GM21528 (cell line): ENCODE data around the gene DYNLT5.
"Not testable (repeated sequence)": the region's sequence is repeated elsewhere in the genome, so short reads cannot be mapped to it uniquely, and the experiment has no call there.

Source experiments
- ATAC-seq: cut with Tn5 transposase; IDR thresholded peaks from one replicate; pipeline ENCODE4 v1.9.1; 2021; ENCODE audit warnings: mild to moderate bottlenecking, moderate library complexity; ENCODE audit not compliant: unreplicated experiment, low FRiP score

The DYNLT5 gene, protein sequence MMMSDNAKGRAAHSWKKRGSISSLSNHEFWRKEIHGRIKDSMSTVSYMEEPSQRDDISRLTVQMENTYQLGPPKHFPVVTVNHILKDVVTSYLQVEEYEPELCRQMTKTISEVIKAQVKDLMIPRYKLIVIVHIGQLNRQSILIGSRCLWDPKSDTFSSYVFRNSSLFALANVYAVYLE

DNA sequence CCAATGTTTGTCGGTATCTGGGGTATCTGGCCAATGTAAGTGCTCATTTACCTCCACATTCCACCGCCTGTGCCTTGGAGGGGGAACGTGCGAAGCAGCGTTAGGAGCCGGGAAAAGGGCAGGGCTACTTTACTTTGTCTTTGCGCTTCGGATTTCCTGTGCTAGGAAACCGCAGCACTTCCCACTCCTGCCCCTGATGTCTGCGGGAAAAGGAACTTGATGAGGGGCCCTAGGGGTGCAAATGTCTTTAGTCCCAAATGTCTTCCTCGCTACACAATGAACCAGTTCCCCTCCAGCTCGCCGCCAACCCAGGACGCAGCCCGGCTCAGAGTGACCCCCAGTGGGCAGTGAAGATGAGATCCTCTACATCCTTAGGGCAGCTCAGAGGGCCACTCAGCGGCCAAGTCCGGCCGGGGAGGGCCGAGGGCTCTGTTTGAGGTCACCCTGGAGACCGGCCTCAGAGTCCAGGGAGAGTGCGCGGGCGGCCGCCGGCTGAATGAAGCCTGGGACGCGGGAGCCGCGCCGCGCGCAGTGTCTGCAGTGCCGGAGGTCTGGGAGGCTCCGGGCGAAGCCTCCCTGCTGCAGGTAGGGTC, at the start of gene DYNLT5:
Gene DYNLT5 (plus strand): TSS at position 460 of the 593 bp plus-strand sequence. CDS start 2,200 bp downstream, outside the sequence.
- no peak for ATAC-seq

DNA sequence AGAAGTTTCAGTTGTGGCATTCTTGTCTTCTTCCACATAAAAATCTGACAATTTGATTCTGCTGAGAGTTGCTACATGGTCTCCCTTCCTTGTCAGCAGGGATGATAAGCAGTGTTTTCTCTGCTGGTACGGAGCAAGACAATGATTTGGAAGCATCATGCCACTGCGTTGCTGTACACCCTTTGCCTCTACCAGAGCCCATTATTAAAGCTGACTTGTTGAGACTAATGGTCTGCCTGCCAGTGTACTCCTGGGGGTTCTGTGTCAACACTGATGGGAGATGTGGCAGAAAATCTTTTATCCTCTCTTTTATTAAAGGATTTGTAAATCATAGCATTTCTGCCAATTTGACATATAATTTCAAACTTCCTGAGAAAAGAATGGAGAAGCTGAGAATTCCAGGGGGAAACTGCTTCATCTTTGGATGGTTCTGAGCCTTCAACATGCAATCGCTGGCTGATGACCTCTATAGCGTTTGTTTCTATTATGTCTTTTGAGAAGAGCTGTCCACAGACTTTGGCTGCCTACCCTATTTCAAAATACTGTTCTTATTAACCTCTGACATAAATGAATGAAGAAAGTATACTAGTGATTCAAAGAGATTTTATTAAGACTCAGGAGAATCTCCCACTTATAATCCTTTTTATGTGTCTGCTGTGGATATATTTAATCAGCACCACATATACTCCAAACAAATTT, 47.9 kb upstream of the DYNLT5 start:
- ATAC-seq: no peak

DNA sequence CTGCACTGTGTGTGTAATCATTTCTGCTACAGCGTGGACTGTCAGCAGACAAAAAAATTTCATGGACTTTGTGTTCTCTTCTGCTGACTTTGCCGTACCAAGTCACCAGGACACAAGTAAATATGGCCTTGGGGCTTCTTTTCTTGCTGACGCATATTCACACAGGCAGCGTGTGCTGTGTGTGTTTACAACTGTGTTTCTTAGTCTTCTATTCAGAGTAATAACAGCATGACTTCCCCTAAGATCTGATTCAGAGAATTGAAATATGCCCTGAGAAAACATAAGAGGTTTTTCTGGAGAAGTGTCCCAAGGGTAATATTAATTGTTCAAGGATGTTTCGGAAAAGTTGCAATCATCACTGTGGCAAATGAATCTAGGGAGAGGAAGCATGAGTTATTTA, 47.1 kb upstream of the DYNLT5 start:
- no peak for ATAC-seq

DNA sequence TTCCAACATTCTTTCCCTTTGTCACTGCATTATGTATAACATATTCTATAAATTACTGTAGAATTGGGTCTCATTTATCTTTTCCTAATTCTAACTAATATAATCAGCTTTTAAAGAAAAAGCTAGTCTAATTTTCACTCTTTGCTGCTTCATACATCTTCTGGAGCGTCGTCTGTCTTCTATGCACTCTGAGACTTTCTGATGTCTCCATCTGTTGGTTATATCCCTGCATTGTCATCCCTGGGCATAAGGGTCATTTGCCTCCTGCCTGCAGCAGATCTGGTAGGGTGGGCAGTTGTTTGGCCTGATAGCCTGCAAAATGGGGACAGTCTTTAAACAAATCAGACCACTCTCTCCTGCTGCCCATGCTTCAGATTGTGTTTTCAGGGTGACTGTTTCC, 40.8 kb upstream of the DYNLT5 start:
- ATAC-seq: no peak

DNA sequence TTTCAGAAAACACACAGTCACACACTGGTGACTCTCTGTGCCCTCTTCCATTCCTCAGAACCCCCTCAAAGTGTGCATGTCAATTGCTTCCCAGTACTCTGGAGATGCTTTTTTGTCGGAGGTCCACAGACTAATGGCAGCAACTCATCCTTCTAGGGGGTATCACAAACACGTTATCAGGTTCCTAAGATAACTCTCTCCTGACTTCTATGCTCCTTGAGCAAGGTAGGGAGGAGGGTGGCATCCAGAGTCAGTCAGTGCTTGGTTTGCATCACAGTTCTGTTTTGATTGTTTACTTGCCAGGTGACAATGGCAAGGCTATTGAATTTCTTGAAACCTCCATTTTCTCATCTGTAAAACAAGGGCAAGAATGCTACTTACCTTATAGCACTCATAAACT, 39.4 kb upstream of the DYNLT5 start:
- ATAC-seq: no peak

DNA sequence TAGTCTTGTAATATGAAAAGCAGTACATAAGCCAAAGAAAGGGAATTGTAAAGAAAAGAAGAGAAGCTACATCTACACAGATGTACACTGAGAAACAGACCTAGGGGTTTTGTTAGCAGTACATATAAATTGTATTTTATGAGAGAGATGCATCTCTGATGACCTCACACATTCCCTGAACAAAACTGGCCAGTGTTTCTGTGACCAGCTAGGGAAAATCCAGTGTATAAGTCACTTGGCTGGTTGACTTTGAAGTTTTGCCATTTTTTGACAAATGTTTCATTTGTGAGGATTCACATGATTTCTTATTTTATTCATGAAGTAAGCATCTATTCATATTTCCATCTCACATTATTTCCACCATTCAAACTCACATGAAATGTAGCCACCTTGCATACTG, 28.3 kb upstream of the DYNLT5 start:
- ATAC-seq: no peak

DNA sequence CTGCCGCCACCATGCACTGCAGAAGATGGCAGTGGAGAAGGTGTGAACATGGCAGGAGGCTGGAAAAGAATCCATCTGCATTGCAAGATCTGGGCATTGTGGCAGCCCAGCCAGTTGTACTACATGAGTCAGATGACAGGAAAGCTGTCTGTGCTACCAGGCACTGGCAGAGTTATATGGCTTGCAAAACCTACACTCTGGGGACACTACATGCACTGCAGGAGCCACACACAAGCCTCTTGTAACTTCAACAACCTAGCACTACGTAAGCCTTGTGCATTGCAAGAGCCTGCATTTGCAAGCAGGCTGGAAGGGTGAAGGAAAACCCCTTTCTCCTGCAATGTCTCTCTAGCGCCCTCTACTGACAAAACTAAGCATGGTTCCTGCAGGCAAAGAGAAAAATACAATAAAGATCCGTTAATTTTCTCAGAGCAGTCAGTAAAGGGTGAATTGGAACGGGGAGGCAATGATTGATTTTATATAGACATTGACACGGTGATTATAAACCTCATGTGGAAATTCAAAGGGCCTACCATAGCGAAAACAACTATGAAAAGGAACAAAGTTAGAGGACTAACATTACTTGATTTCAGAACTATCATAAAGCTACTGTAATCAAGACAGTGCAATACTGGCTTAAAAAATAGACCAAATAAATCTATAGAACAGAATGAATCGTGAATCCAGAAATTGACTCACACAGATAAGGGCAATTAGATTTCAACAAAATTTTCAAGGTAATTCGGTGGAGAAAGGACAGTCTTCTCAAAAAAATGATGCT, 26.2 kb upstream of the DYNLT5 start:
- ATAC-seq: peak; percentile 89

DNA sequence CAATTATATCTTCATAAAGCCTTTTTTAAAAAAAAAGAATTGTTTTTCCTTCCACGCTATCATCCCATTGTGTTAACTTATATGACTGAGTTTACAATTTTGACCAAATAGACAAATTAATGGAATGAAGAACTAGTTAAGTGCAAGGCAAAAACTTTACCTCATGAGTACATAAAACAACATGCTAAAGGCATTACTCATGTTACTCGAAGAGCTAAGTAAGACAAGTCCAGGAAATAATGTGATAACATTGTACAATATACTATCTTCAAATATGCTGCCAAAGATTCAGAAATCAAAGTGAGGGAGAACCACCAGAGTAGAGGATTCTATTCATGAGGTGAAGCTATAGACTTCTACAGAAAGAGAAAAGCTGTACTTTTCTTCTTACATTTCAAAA, 24.2 kb upstream of the DYNLT5 start:
- no peak for ATAC-seq

DNA sequence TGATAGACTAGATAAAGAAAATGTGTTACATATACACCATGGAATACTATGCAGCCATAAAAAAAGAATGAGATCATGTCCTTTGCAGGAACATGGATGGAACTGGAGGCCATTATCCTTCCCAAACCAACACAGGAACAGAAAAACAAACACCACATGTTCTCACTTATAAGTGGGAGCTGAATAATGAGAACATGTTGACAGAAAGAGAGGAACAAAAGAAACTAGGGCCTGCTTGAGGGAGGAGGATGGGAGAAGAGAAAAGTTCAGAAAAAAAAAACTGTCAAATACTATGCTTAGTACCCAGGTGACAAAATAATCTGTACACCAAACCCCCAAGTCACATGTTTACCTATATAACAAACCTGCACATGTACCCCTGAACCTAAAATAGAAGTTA, 23.5 kb upstream of the DYNLT5 start:
- not testable (repeated sequence) for ATAC-seq

DNA sequence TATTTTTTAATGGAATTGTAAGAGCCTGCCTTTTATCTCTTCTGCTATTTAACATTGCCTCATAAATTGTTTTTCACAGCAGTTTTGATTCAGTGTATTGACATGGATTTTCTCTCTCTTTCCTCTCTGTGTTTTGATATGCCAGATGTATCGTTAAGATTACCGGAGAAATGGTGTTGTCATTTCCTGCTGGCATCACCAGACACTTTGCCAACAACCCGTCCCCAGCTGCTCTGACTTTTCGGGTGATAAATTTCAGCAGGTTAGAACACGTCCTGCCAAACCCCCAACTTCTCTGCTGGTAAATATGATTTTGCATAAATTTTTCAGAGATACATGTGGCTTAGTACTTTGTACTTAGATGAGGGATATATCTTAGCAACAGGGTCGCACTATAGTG, 23.1 kb upstream of the DYNLT5 start:
- no peak for ATAC-seq

DNA sequence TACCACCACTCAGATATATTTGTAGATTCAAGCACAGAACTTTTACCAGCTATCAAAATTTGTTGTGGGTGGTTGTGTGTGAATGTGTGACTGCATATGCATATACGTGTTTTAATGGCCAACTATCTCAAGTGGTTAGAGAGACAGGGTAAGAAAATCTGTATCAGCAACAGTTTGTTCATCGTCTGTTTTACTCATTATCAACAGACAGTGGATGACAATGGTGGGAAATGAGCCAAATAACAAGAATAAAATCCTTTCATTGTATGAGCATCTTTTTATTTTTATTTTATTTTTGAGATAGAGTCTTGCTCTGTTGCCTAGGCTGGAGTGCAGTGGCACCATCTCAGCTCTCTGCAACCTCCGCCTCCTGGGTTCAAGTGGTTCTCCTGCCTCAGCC, 22.7 kb upstream of the DYNLT5 start:
- ATAC-seq: no peak

DNA sequence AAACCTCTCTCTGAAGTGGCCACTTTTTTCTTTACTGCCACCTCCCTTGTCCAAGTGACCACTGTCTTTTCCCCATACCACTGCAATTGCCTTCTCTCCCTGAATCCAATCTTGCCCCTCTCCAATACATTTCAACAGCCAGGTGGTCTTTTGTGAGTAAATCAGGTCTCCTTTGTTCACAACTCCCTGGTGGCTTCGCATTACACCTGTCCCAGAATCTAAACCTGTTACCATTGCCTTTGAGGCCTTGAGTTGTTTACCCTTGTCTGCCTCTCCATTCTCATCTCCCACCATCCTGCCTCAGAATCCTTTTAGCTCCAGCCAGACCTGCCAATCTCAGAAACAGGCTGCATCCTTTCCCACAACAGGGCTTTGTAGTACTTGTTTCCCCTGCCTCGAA, 21.8 kb upstream of the DYNLT5 start:
- ATAC-seq: no peak

DNA sequence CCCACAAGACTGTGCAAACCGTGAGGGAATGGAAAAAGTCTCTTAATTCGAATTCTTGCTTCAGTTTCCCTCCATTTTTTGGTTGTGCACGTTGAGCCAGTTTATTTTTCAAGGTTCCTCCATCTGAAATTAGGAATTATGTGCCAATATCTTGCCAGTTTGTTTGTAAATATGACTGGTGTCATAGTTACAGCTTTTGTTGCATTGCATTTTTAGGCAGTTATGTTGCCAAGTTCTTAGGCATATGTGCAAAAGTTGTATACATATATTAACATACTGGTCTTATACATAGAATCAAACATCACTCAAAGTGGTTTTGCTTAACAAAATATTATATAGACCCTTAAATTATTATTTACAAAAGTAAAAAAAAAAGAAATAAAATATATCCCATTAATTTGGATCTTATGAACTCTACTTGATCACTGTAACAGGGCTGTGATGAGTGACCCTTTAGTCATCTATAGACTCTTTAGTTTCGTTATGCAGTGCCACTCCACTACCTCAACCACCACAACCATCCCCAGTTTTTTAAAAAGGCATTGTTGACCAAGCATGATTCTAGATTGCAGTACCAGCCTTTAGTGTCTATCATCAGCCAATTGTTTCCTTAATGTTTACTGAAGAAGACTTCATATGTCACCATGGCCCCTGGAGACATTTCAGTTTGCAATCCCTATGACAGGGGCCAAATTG, 20.9 kb upstream of the DYNLT5 start:
- ATAC-seq: no peak

DNA sequence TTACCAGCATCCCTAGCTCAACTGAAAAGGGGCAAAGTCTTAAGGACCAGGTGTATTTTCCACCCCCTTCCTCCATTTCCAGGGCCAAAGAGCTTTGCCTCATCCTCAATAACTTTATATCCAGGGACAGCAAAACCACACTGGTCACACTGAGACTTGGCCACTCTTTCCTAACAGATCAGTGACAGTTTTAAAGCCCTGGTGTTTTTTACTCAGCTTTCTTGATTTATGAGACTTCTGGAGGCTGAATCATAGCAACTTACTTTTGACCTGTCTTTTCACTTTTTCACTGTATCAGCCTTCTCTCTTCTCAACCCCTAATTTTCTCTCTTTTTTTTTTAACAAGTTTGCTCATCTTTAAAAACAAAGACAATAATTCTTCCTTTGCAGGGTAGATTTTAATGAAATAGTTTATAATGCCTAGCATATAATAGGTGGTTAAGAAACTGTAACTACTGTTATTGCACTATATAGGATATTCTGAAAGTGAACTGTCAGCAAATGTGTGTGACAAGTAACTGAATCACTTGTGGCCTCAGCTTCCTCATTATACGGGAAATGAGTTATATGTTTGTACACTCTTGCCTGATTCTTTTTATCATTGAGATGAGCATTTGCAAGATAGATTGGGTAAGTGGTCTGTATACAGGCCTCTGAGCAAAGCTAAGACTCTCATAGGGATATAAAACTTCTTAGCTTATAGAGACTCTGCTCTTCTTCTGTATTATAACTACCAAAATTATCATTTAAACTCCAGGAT, 19.7 kb upstream of the DYNLT5 start:
- no peak for ATAC-seq

DNA sequence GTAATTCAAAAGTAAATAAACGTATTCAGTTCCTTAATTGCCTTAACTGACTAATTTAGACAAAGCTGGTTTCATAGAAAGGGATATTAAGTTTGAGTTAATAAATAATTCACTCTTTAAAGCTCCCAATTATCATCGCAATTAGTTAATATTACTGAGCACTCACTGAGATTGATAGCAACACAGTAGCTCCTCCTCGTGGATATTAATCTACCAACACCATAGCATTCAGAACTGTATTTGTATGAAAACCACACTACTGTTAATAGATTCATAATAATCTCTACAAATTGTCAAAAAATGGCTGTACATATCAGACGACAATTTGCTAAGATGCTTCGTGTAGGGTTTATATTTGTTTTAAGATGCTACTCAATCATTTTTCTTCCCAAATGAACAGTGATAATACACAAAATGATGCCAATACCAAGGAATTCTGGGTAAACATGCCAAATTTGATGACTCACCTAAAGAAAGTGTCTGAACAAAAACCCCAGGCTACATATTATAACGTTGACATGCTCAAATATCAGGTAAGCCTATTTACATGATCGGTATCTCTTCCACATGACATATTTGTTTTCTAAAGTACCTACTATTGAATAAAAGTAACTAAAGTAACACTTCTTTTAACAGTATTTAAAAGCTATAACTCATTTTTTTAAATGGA, 18.8 kb upstream of the DYNLT5 start:
- ATAC-seq: no peak

DNA sequence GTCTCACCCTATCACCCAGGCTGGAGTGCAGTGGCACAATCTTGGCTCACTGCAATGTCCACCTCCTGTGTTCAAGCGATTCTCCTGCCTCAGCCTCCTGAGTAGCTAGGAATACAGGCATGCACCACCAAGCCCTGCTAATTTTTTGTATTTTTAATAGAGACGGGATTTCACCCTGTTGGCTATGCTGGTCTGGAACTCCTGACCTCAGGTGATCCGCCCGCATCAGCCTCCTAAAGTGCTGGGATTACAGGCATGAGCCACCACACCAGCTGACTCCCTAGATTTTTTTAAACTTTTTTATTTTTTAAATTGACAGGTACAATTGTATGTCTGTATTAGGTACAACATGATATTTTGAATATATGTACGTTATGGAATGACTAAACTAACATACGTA, 17.7 kb upstream of the DYNLT5 start:
- not testable (repeated sequence) for ATAC-seq

DNA sequence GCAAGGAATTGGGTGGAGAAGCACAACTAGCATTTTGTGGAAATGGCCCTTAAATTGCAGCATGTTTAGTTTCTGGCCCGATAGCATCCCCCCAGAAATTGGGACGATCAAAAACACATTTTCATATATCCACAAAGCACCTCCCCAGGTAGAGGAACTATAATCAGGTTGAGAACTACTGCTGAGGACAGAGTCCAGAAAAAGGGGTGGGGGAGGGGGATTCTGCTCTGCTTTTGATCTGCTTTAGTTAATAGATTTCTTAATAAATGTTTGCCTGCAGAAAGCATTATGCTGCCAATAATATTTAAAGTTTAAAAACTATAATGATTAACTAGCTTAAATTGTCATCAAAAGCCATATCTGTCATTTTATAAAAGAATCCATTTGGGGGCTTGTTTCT, 14.4 kb upstream of the DYNLT5 start:
- no peak for ATAC-seq

DNA sequence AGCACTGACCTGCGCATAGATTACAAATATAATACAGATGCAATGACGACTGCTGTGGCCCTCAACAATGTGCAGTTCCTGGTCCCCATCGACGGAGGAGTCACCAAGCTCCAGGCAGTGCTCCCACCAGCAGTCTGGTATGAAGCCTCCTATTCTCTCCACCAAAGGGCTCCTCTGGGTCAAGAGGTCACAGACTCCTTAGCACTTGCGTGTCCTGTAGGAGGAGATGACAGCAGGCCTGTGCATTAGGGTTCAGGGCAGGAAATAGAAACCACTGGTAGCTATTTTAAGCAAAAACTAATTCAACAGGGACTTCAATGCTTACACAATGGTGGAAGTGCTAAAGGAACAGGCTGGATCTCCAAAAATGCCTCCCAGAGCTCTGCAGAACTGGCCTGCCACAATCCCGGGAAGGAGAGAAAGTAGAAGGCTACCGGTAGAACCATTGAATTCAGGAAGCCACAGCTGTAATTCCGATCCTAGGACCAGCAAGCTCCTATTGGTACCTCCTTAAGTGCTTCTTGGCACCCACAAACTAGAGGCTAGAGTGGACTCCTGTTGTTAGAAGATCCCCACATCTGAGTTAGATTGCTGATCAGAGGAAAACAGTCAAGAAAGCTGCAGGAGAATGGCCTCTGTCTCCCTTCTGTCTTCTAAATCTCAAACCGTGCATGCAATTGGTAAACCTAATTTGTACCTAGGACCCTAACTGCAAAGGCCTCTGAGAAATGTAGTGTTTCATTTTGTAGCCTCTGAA, 12.7 kb upstream of the DYNLT5 start:
- ATAC-seq: peak; percentile 64

DNA sequence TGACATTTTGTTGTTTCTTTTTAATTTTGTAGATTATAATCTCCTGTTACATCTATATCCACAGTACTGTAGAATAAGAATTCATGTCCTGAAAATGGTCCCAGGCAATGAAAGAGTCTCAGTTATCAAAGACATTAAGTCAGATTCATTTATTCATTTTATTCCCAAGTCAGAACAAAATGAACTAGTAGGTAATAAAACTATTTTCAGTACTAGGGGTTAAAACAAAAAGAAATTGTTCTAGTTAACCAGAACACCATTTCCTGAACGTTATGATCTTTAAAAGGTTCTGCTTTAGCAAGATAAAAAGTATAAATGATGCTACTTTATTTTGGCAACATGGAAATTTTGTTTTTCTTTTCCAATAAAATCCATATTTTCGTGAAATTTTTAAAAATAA, 6.8 kb upstream of the DYNLT5 start:
- no peak for ATAC-seq
